ENCODE results near the gene PROB1. TPM values are rescaled to one million over a fixed set of nuclear protein-coding genes. Genes with fewer than 3 reads are reported as not detected.
"Not testable (repeated sequence)": the region's sequence is repeated elsewhere in the genome, so short reads cannot be mapped to it uniquely, and the experiment has no call there.

Gene PROB1
- 2.8 and 7.3 TPM in 2 replicates for total RNA-seq

DNA sequence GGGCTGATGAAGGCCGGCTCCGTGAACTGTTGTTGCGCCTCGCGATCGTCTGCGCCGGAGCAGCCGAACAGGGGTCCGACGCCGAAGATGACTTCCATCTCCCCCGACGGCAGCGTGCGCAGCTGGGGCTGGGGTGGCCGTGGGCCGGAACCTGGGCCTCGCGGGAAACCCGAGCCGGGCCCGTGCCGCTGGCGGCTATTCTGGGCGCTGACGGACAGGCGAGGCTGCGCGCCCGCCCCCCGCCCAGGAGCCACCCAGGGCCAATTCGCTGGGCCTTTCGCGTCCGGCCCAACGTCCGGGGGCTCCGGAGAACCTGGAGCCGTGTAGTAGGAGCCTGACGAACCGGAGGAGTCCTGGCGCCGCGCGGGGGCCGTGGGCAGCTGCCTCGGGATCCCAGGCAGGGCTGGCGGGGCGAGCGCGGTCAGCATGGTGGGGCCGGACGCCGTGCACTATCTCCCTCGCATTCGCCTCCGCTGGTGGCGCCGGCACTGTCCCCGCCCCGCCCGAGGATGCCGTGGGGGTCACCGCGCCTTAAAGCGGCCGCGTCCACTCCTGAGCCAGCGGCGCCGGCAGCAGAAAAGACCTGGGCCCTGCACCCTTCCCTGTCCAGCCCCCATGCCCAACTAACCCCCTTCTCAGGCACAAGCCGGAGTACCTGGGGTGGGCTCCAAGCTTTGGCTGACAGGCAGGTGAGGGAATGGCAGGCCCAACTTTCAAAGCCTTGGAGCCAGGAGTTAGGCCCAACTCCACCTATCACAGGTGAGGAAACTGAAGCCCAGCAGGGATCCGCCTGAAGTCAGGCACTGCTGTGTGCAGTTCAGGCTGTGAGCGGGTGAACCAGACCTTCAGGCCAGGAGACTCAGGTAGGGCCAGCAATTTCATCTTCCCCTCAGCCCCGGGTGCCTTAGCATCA is at the start of gene PROB1:
TSS of gene PROB1 (minus strand) at position 451 of the 913 bp plus-strand sequence. CDS start at position 428, 23 bp downstream.
- DNase-seq (ENCODE audit: low read depth in 2 of 2): peak in 1 of 2 donors; percentile 57

GRCh38 chr5:139443831-139444453 is 49.0 kb upstream of the PROB1 start:
- peak in 1 of 2 donors; percentile 85 for DNase-seq (ENCODE audit: low read depth in 2 of 2)

DNA sequence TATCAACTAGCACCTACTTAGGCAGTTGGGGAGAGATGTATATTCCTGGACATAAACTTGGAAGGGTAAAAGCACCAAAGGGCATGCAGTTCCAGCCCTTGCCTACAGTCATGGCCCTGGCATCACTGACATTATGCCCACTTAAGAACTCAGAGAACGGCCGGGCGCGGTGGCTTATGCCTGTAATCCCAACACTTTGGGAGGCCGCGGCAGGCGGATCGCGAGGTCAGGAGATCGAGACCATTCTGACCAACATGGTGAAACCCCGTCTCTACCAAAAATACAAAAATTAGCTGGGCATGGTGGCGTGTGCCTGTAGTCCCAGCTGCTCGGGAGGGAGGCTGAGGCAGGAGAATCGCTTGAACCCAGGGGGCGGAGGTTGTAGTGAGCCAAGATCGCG is 45.5 kb upstream of the PROB1 start:
- DNase-seq (ENCODE audit: low read depth in 2 of 2): not testable (repeated sequence)

DNA sequence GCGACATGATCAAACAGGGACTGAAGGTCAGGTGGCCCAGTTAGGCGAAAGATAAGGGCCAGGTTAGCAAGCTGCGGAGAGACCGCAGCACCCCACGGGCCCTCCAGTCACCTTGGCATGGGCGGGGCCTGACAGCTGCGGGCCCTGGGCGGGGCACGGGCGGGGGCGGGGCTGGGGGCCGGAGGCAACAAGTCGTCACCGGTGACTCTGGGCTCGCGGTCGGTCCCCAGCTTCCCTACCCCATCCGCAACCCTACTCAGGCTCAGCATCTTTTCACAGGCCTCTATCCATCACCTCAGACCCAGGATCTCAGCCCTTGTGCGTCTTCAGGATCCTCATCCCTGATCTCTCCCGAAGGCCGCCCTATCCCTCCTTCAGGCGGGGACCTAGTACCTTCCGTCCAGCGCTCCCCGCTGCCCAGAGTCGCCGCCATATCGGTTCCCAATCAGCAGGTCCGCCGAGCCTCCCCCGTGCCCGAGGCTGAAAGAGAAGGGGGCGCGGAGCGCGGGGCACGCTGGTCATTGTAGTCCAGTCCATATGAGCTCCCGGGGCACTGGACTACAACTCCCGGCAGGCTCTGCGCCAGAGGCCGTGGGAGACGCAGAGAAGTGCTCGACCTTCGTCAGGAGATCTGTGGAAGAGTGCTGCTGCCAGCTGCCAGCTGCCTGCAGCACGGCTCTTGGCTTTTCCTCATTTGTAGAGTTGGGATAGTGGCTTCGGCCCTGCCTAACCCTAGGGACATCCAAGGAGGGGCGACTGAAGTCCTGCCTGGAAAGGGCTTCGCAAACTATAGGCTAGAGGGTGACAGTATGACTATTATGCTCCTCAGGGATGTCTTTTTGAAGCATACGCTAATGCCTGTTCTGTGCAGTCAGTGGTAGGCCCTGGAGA is 44.4 kb upstream of the PROB1 start, which contains the start of gene DNAJC18:
TSS of gene DNAJC18 (minus strand) at position 513 of the 891 bp plus-strand sequence. CDS start at position 433, 80 bp downstream.
- DNase-seq (ENCODE audit: low read depth in 2 of 2): peak; percentile 86 to 91

DNA sequence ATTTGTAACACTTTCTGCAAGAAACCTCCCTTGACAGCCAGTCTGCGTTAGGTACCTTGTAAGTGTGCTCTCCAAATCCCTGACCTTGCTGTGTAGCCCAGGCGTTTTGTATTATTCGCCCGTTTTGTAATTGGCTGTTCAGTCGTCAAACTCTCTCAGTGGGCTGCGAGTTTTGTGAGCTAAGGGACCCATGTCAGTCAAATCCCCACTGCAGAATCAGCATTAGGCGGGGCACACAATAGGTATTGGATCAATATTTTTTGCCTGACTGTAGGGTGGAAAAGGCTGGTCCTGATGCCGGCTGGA is 43.8 kb upstream of the PROB1 start:
- DNase-seq (ENCODE audit: low read depth in 2 of 2): no peak

GRCh38 chr5:139435676-139436075 is 40.8 kb upstream of the PROB1 start:
- DNase-seq (ENCODE audit: low read depth in 2 of 2): no peak

- no peak for DNase-seq (ENCODE audit: low read depth in 2 of 2)
Measured at GRCh38 chr5:139431706-139432105, 36.8 kb upstream of the PROB1 start.

GRCh38 chr5:139430015-139430414 is 35.1 kb upstream of the PROB1 start:
- no peak for DNase-seq (ENCODE audit: low read depth in 2 of 2)

GRCh38 chr5:139426203-139426885 is 31.4 kb upstream of the PROB1 start:
- DNase-seq (ENCODE audit: low read depth in 2 of 2): no peak

DNA sequence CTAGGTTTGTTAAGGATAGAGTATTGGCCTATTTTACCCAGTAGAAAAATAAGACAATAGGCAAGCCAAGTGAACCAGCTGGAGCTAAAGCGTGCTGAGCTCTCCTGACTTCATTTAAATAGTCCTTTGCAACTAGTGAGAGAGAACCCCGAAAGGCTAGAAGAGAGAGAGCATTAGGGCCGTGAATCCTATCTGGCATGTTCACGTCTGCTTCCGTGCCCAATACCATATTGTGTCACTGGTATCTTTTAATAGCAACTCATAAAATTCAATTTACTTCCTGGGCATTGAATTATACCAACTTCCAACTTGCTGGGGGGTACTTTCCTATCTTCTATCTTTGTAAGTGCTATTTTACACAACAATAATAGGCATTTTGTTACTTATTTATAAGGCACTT is 30.6 kb upstream of the PROB1 start:
- no peak for DNase-seq (ENCODE audit: low read depth in 2 of 2)

DNA sequence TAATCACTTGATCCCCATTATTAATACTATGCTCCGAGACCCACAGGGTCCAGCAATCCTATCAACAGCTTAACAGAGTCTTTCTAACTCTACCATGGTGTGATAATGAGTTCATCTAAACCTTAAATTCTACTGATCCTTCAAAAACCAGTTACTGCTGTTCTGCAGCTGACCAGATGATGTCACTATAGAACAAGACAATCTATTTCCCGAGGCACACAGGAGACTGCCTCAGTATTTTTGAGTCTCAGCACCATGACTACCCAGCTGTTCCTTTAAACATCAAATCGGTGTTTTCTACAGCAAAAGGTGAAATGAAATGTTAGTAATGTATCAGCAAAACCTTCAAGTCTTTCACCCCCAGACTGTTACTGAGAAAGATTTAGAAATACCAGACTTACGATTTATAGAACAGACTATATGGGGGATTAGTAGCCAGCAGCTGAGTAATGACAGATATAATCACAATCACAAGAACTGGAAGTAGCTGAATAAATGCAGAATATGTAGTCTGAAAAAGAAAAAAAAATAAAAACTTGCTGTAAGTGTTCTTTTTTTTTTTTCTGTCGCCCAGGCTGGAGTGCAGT is 27.5 kb upstream of the PROB1 start:
- peak; percentile 79 to 82 for DNase-seq (ENCODE audit: low read depth in 2 of 2)

DNA sequence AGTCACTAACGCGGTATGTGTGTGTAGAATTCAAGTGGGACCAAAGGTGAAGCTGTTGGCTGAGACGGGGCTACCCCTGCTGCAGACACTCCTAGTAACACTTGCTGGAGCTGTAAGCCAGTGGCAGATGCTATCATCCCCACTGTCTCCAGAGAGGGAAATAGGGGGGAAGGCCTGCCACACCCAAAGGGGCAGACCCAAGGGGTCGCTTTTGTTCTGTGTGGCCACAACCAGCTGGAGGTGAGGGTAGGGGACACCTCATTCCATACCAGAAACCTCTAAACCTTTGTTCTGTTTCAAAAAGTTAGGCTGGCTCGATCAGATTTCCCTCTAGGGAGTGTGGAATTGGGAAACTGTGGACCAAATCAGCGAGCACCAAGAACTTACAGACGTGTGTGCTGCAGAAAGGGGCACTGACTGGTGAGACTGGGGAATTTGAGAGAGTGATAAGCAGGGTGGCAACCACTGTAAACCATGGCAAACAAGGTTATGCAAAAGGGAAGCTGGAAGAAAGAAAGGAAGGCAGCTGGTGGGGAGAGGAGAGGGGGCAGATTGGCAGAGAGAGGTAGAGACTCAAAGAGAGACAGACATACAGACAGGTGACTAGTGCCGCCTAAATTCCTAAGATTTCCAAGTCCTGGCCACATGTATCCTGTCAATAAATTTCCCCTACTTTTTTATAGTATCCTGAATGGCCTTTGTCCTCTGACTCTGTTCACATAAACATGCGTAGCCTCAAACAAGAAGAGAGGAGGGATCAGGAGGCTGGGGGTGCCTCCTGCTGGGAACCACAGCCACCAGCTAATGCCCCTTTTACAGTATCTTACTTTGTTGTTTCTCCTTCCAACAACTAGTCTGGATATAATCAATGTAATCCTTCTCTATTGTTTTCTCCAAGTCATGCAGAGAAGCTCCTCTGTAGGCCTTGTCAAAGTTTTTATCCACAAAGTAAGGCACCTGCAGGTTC is 24.6 kb upstream of the PROB1 start:
- DNase-seq (ENCODE audit: low read depth in 2 of 2): peak in 1 of 2 donors; percentile 27

DNA sequence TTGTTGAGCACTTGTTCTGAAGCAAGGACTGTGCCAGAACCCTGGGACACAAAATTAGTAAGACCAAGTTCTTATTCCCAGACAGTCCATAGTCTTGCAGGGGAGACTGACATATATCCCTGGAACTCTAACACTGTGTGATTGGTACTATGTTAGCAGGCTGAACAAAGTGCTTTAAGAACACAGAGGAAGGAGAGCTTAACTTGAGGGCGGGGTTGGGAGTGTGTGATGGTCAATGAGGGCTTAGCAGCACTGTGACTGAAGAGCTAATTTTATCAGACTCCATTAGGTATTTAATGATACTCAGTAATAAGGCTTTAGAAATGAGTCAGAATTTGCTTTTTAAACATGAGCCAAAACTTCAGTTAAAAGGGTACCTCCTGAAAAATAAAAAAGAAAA is 23.9 kb upstream of the PROB1 start:
- DNase-seq (ENCODE audit: low read depth in 2 of 2): peak in 1 of 2 donors; percentile 16

DNA sequence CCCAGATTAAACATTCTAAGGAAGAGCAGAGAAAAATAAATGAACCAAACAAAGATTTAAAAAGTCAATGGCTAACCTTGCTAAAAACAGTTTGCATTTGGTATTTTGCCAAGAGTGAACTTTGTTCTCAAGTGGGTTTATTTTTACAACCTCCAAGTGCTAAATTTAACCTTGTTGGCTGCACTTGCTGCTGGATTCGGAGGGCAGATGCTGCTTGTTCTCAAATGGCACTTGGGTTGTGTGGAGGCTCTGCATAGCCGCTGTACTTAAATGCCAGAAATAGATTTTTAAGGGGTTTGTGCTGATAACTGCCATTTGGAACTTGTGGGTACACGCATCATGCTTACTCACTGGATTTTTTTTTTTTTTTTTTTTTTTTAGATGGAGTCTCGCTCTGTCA is 22.3 kb upstream of the PROB1 start:
- DNase-seq (ENCODE audit: low read depth in 2 of 2): peak in 1 of 2 donors; percentile 15

DNA sequence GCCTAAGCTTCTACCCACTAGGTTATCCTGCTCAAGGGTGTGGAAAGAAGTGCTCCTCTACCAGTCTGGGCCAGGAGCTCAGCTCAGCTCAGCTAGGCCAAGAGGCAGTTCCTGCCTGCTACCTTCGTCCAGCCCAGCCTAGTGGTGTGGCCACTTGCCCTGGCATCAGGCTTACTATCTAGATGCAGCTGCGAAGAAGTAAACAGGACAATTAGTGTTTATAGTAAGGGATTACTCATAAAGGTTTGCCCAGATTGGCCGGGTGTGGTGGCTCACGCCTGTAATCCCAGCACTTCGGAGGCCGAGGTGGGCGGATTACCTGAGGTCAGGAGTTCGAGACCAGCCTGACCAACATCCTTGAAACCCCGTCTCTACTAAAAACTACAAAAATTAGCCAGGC is 21.7 kb upstream of the PROB1 start:
- peak in 1 of 2 donors; percentile 29 for DNase-seq (ENCODE audit: low read depth in 2 of 2)

DNA sequence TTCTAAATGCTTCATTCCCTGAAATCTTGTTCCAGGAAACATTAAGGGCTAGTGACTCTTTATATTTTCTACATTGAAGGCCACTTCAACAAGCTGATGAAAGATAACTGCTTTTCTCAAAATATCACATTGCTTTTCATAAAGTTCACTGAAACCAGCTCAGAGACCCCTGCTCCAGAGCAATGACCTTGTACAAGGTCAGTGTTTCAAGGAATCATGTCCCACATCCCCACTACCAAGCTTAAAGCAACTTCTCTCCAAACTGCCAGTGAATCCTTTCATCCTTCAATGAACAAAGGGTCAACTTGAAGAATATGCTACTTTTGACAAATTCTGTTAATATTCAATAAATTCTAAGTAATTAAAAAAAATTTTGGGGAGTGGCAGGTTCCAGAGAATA is 21.0 kb upstream of the PROB1 start:
- no peak for DNase-seq (ENCODE audit: low read depth in 2 of 2)

DNA sequence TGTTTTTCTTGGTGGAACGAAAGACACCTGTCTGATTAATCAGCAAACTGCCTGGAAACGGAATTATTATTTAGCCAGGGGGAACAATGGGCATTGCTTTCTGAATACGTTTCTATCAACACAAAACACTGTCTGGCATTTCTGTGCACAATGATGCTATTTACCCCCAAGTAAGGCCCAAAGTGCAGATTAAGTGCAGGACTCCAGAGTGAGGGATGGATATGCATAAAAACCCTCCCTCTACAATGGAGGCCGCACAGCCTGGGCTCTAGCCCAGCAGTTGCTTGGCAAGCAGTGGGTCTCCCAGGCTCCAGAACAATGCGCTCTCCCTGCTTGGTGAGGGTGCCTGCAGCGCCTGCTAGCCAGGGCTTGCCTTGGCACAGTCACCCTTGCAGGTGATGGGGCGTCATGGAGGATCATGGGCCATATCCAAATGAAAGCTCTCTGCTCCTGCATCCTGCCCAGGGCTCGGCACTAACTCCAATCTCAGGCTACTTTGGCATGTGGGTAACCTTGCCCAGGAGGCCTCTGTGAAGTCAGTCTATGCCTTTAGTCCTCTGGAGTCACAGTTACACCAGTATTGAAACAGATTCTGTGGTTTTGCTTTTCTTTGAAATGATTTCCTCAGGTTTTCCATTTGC is 20.4 kb upstream of the PROB1 start:
- peak in 1 of 2 donors; percentile 76 for DNase-seq (ENCODE audit: low read depth in 2 of 2)

GRCh38 chr5:139414581-139415130 is 19.8 kb upstream of the PROB1 start:
- peak in 1 of 2 donors; percentile 49 for DNase-seq (ENCODE audit: low read depth in 2 of 2)

DNA sequence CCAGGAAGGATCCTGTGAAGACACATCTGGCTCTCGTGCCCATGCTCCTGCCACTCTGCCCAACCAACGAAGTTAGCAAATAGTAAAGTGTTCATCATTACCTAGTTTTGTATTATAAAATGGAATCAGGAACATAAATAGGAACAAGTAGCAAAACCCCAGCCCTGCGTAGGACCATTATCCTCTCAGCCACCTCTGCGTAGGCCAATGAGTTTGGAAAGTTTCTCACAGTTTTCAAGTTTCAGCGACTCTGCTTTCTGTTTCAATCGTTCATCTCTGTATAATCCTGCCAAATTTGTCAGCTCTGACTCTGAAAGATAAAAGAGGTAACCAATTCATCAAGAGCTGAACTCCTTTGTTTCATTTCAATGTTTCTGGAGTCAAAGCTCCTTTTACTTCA is 19.1 kb upstream of the PROB1 start:
- DNase-seq (ENCODE audit: low read depth in 2 of 2): no peak
